Keratinocyte (primary cell): ENCODE results near the gene EPG5.

Source experiments
- EZH2 ChIP-seq: IDR thresholded peaks from one replicate; pipeline ENCODE4 v1.6.1; 2012; ENCODE audit warnings: inconsistent platforms, mild to moderate bottlenecking, low read length, moderate library complexity
- TF ChIP-seq, protein P1 (sequence below), 3 experiments: IDR thresholded peaks in 1 of 3; conservative IDR thresholded peaks in 1 of 3; optimal IDR thresholded peaks in 1 of 3; 2 replicates in 2 of 3; 3 replicates in 1 of 3; pipeline versions ENCODE3 to v1.5.1; 2011; ENCODE audit warnings: low read length in 3 of 3, mild to moderate bottlenecking in 3 of 3, moderate library complexity in 2 of 3, control low read depth in 1 of 3, inconsistent platforms in 1 of 3; ENCODE audit not compliant: insufficient read depth in 2 of 3; ENCODE audit errors: extremely low read depth in 1 of 3

DNA sequence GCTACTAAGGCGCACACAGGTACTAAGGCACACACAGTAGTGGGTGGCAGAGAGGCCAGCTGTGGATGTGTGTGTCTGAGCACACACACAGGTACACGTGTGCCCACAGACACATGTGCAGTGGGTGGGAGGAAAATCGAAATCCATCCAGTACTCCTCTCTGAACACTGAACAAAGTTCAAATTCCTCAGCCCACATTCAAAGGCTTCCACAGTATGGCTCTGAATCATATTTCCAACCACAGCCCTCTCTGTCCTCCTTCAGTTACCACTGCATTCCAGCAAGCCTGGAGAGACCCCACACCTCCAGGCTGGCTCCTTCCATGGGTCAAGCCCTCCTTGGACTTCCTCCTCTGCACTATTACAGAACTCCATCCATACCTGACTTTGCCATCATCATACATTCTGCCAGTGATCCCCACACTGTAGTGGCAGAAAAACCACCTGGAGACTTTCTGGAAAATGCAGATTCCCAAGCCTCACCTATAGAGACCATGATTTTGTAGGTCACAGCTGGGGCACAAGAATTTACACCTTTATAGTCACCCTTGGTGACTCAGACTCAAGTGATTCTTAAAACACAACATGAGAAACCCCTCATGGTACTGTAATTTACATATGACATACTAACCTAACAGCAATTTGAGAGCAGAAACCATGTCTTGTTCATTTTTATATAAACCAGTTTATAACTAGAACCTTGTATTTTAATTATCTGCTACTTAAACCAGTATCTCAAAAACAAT, 31.4 kb downstream of the EPG5 start:
- TF ChIP-seq, protein P1, sequence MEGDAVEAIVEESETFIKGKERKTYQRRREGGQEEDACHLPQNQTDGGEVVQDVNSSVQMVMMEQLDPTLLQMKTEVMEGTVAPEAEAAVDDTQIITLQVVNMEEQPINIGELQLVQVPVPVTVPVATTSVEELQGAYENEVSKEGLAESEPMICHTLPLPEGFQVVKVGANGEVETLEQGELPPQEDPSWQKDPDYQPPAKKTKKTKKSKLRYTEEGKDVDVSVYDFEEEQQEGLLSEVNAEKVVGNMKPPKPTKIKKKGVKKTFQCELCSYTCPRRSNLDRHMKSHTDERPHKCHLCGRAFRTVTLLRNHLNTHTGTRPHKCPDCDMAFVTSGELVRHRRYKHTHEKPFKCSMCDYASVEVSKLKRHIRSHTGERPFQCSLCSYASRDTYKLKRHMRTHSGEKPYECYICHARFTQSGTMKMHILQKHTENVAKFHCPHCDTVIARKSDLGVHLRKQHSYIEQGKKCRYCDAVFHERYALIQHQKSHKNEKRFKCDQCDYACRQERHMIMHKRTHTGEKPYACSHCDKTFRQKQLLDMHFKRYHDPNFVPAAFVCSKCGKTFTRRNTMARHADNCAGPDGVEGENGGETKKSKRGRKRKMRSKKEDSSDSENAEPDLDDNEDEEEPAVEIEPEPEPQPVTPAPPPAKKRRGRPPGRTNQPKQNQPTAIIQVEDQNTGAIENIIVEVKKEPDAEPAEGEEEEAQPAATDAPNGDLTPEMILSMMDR (optimal IDR thresholded peaks at IDR 0.05 in 1 of 3, IDR thresholded peaks at IDR 0.05 in 1 of 3, conservative IDR thresholded peaks at IDR 0.05 in 1 of 3; ENCODE audit: extremely low read depth in 1 of 3, insufficient read depth in 2 of 3, low read length in 3 of 3), result no peak
- TF ChIP-seq EZH2, result no peak
